Body of pancreas (tissue), 4 donors: ENCODE data around the gene ARSB.
"Not testable (repeated sequence)": the region's sequence is repeated elsewhere in the genome, so short reads cannot be mapped to it uniquely, and the experiment has no call there.

Experiments used
- POLR2A ChIP-seq, 3 donors: fragments of 450-650 bp; IDR thresholded peaks; one replicate each; pipeline ENCODE4 v1.6.1; 2016; ENCODE audit warnings: antibody characterized with exemption in 3 of 3, mild to moderate bottlenecking in 2 of 3
- TF ChIP-seq, protein P1 (sequence below), 7 experiments: fragments of 450-650 bp in 4 of 7; fragments of 200-600 bp in 3 of 7; sonication (generic) in 3 of 7; IDR thresholded peaks; one replicate each; pipeline ENCODE4 v1.5.1; 2016 to 2019; ENCODE audit warnings: antibody characterized with exemption in 7 of 7

DNA sequence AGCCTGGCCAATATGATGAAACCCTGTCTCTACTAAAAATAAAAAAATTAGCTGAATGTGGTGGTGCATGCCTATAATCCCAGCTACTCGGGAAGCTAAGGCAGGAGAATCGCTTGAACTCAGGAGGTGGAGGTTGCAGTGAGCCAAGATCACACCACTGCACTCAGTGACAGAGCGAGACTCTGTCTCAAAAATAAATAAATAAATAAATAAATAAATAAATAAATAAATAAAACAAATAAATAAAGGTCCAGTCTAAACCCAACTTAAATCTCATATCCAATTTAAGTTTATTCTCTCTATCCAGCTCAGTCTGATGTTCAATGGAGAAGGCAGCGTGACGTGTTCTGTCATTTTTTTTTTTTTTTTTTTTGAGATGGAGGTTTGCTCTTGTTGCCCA lies 222.4 kb downstream of the ARSB start:
- TF ChIP-seq POLR2A (IDR thresholded peaks at IDR 0.05): not testable (repeated sequence)
- TF ChIP-seq, protein P1, sequence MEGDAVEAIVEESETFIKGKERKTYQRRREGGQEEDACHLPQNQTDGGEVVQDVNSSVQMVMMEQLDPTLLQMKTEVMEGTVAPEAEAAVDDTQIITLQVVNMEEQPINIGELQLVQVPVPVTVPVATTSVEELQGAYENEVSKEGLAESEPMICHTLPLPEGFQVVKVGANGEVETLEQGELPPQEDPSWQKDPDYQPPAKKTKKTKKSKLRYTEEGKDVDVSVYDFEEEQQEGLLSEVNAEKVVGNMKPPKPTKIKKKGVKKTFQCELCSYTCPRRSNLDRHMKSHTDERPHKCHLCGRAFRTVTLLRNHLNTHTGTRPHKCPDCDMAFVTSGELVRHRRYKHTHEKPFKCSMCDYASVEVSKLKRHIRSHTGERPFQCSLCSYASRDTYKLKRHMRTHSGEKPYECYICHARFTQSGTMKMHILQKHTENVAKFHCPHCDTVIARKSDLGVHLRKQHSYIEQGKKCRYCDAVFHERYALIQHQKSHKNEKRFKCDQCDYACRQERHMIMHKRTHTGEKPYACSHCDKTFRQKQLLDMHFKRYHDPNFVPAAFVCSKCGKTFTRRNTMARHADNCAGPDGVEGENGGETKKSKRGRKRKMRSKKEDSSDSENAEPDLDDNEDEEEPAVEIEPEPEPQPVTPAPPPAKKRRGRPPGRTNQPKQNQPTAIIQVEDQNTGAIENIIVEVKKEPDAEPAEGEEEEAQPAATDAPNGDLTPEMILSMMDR (IDR thresholded peaks at IDR 0.05): not testable (repeated sequence)
